ENCODE results near the gene SEMA3F. TPM values are rescaled to one million over a fixed set of nuclear protein-coding genes. Genes with fewer than 3 reads are reported as not detected.

SEMA3F gene
- total RNA-seq, 1 donor from 2014 or later: 0.22 TPM

- intact Hi-C loops (cut with micrococcal nuclease): loop anchor here (1.0 to 5.0 kb wide), 7 partner anchors 34 to 130 kb away; partner anchors contain the start of genes HYAL2, HYAL3, NAA80 and SEMA3F
Observed at GRCh38 chr3:50192124-50192523, 37.0 kb downstream of the SEMA3F start.

DNA sequence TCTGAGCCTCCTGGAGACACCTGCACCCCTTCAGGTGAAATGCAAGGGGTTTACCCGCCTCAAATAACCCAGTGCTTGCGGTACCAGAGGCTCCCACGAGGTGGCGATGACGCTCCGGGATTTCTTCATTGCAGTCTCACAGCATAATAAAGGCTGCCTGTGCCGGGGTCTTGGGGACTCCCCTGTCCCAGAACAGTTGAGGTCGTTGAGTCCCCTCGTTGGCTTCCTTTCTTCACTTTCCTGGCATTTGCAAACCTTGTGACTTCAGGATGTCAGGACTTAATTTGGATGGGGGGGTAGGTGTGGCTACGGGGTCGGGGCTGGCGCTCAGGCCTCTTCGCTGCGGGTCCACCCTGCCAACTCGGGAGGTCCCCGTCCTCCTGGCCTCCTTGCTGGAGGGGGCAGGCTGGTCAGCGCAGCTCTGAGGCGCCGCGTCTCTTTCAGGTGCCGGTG is 37.6 kb downstream of the SEMA3F start:
- intact Hi-C loops (cut with micrococcal nuclease): loop anchor here (1.0 to 5.0 kb wide), 7 partner anchors 34 to 130 kb away; partner anchors contain the start of genes HYAL2, HYAL3, NAA80 and SEMA3F

GRCh38 chr3:50193286-50193685 is 38.2 kb downstream of the SEMA3F start:
- intact Hi-C loops (cut with micrococcal nuclease): loop anchor here (2.0 to 5.0 kb wide), 2 partner anchors 38 to 129 kb away; partner anchors contain the start of genes HYAL2 and SEMA3F

- intact Hi-C loops (cut with micrococcal nuclease): loop anchor here (2.0 to 5.0 kb wide), 3 partner anchors 39 to 129 kb away; partner anchors contain the start of genes GNAI2, HYAL2 and SEMA3F
Observed at GRCh38 chr3:50193746-50194127, 38.6 kb downstream of the SEMA3F start.

- intact Hi-C loops (cut with micrococcal nuclease): loop anchor here (2.0 to 5.0 kb wide), 2 partner anchors 42 to 128 kb away; partner anchors contain the start of genes GNAI2 and HYAL2
Observed at GRCh38 chr3:50194128-50194902, 39.2 kb downstream of the SEMA3F start.

DNA sequence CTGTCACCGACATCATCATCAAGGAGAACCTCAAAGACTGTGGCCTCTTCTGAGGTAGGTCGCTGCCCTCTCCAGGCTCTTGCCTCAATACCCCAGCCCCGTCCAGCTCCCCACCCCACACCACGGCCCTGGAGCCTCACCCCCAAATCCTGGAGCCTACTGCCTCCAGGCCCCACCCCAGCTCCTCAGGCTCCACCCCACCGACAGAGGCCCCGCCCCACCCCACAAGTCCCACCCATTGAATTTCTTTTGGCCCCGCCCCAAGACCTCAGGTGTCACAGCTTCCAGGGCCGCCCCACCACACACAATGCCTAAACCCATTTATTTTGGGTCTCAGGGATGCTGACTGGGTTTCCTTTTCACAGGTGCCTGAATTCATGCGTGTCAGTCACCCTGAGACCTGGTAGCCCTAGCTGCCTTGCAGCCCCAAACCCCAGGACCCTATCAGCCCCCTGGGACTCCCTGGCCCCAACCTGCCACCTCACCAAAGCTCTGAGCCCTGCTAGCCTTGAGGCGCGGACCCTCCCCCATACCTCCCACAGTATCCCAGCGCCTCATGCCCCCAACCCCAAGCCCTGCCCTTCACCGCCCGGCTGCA is 39.9 kb downstream of the SEMA3F start:
- intact Hi-C loops (cut with micrococcal nuclease): loop anchor here (2.0 to 5.0 kb wide), 2 partner anchors 42 to 127 kb away; partner anchors contain the start of genes GNAI2 and HYAL2

- intact Hi-C loops (cut with micrococcal nuclease): loop anchor here (2.0 kb wide), 1 partner anchor 41 kb away; the partner anchor contains the start of gene GNAI2
Observed at GRCh38 chr3:50195501-50196252, 40.6 kb downstream of the SEMA3F start.

- intact Hi-C loops (cut with micrococcal nuclease): no loop called here
Observed at GRCh38 chr3:50196253-50196801, 41.2 kb downstream of the SEMA3F start.

DNA sequence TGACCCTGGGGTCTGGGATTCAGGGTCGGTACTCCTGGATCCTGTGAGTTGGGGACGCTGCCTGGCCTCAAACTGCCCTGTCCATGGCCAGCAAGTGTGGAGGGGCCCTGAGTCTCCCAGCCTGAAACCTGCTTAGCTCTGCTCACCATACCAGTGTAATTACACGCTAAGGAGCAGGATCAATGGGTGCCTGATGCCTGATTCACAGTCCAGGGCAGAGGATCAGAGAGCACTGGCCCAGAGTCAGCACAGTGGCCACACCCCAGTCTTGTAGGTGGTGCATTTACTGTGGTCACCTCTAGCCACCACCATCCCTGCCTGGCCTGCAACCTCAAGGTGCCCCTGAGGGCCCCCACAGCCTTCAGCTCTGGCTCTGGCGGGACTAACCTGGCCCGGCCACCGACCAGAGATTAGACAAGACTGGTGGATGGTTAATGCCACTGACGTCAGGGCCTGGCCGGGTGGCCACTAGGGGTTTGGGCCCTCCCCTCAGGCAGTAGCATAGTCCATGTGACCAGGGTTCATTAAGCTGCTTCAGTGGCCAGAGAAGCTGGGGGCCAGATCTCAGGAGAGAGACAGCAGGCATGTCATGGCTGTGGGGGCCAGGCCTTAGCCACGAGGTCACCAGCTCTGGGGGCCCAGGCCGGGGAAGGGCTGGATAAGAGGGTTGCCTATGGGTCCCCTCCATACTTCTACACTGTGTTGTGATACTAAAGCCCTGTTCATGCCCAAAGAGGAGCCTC is 46.6 kb downstream of the SEMA3F start:
- intact Hi-C loops (cut with micrococcal nuclease): no loop called here

- intact Hi-C loops (cut with micrococcal nuclease): no loop called here
Observed at GRCh38 chr3:50202353-50203112, 47.4 kb downstream of the SEMA3F start.

GRCh38 chr3:50203113-50203808 is 48.1 kb downstream of the SEMA3F start:
- intact Hi-C loops (cut with micrococcal nuclease): no loop called here

DNA sequence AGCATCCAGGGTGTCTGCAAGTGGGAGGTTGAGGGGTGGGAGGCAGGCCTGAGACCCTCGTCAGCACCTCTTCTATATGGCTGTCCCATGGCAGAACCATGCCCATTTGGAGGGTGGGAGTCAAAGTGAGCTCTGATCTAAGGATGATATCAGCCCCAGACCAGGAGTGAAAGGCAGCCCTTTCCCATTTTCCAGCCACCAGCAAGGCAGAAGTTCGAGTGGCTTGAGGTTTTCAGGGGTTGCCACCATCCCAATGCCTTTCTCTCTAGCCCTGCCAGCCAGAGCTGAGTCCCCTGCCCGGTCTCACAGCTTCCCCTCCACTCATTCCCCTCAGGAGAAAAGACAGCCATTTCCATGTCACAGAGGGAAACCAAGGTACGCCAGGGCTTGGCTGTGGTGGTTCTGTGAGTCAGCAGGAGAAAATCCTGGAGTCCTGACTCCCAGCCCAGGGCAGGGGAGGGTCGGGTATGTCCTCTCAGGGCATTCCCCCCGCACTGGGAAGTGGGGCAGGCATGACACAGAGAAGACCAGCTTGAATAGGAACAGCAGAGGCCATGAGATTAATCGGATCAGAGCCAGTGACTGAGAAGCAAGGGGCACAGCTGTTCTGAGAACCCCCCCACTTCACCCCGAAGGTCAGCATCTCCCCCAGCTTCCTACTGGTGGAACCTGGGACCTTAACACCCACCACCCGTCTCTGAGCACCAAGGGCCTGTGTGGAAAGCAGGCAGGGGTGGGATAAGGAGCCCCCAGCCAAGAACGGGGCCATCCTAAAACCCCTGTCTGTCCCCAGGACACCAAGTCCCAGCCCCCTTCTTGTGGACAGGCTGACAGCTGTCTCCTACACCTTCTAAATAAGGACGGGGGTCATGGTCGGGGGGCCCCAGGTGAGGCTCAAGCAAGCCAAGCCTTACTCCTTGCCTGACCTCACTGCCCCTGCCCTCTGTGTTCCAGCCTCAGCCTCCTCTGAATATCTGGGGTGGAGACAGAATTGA is 49.0 kb downstream of the SEMA3F start:
- intact Hi-C loops (cut with micrococcal nuclease): no loop called here

- intact Hi-C loops (cut with micrococcal nuclease): no loop called here
Observed at GRCh38 chr3:50204804-50205412, 49.8 kb downstream of the SEMA3F start, which contains the start of gene SLC38A3. SLC38A3 (plus strand) TSS chr3:50205271; CDS start chr3:50214200, 8,929 bp downstream.

- intact Hi-C loops (cut with micrococcal nuclease): no loop called here
Observed at GRCh38 chr3:50205413-50206276, 50.5 kb downstream of the SEMA3F start.

GRCh38 chr3:50207359-50208042 is 52.4 kb downstream of the SEMA3F start:
- intact Hi-C loops (cut with micrococcal nuclease): no loop called here
